Measurements from ENCODE around the gene ZNF554. TPM values are rescaled to one million over a fixed set of nuclear protein-coding genes. Genes with fewer than 3 reads are reported as not detected.
"Not testable (repeated sequence)": the region's sequence is repeated elsewhere in the genome, so short reads cannot be mapped to it uniquely, and the experiment has no call there.

The ZNF554 gene
- total and polyA plus RNA-seq, 2 donors (not counting 3 experiments of a cell fraction or from before 2014, with no cell fraction given), result 1.2 to 1.6 TPM

- dilution Hi-C loops (cut with MboI; ENCODE audit: extremely low pct_ligation_motif_present, low sequenced_read_pairs) (no loop called here), intact Hi-C loops (cut with micrococcal nuclease) (no loop called here)
- DNase-seq (ENCODE audit: low read depth, low spot score) (no peak), FAIRE-seq (no peak)
- Histone ChIP-seq H3K9me3 (replicated peaks; ENCODE audit: control insufficient read depth, insufficient read depth, low read length) (no peaks in the 10 kb centered on the region), H3K4me1 (ENCODE audit: control insufficient read depth, extremely low read depth, insufficient read depth, low read length) (no peaks in the 10 kb centered on the region), H3K4me2 (ENCODE audit: insufficient read depth, low read length) (no peak overlapping the region), H3K79me2 (ENCODE audit: control insufficient read depth, insufficient read depth, low read length) (no peaks in the 10 kb centered on the region), H3K36me3 (ENCODE audit: control insufficient read depth in 2 of 2, extremely low read depth in 1 of 2, insufficient read depth in 2 of 2, low read length in 2 of 2) (no peaks in the 10 kb centered on the region), H3K27me3 (ENCODE audit: control insufficient read depth in 2 of 2, insufficient read depth in 2 of 2, low read length in 2 of 2) (no peaks in the 10 kb centered on the region), H2AFZ (ENCODE audit: low read depth, low read length) (no peak overlapping the region), H3K9ac (replicated peaks; ENCODE audit: extremely low read depth, insufficient read depth, low read length) (no peak overlapping the region), H3K4me3 (replicated peaks in 1 of 3; ENCODE audit: insufficient read depth in 1 of 3, low read depth in 1 of 3, low read length in 3 of 3) (no peak overlapping the region), H4K20me1 (replicated peaks; ENCODE audit: control insufficient read depth, extremely low read depth, insufficient read depth, low read length) (no peaks in the 10 kb centered on the region), H3K27ac (ENCODE audit: insufficient read depth, low read depth, low read length) (no peak overlapping the region), H3K9me1 (replicated peaks; ENCODE audit: control insufficient read depth, extremely low read depth, insufficient read depth, low read length) (no peaks in the 10 kb centered on the region)
- ChIA-PET CTCF (interaction anchor here (1.6 kb wide), 1 partner anchor 222 kb away, joined by 7 read pairs; no protein-coding TSS in a partner anchor), POLR2A (no interaction called here)
- no peak for TF ChIP-seq POLR2A (IDR thresholded peaks at IDR 0.05; ENCODE audit: low read depth, low read length)
- no peak for TF ChIP-seq MYC (IDR thresholded peaks at IDR 0.05; ENCODE audit: low read depth, low read length)
- no peak for TF ChIP-seq JUN (IDR thresholded peaks at IDR 0.05; ENCODE audit: borderline replicate concordance, insufficient read depth, insufficient read length, low read depth)
- no peak for TF ChIP-seq MAX (IDR thresholded peaks at IDR 0.05; ENCODE audit: insufficient read depth, insufficient read length)
- no peak for TF ChIP-seq GATA2 (IDR thresholded peaks at IDR 0.05; ENCODE audit: insufficient read depth, insufficient read length, low read depth, low read length)
- TF ChIP-seq EZH2 (IDR thresholded peaks at IDR 0.05; ENCODE audit: borderline replicate concordance, low read depth, low read length, severe bottlenecking), result no peak
- no peak for TF ChIP-seq POLR2AphosphoS5 (IDR thresholded peaks at IDR 0.05; ENCODE audit: insufficient read depth, low read depth, low read length)
- TF ChIP-seq CTCF (IDR thresholded peaks at IDR 0.05; ENCODE audit: extremely low read depth in 1 of 2, insufficient read depth in 1 of 2, low read depth in 1 of 2, low read length in 2 of 2), result no peak
- no peak for TF ChIP-seq FOS (IDR thresholded peaks at IDR 0.05; ENCODE audit: borderline replicate concordance, insufficient read depth, low read length)
- no TSS peak for BruUV-seq (replicated peaks)
Observed at GRCh38 chr19:2869618-2870017, 50.0 kb downstream of the ZNF554 start.

DNA sequence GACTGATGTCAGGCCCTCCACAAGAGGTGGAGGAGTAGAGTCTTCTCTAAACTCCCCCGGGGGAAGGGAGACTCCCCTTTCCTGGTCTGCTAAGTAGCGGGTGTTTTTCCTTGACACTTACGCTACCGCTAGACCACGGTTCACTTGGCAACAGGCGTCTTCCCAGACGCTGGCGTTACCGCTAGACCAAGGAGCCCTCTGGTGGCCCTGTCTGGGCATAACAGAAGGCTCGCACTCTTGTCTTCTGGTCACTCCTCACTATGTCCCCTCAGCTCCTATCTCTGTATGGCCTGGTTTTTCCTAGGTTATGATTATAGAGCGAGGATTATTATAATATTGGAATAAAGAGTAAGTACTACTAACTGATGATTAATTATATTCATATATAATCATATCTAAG is 52.5 kb downstream of the ZNF554 start:
- H3K79me2 ChIP-seq (ENCODE audit: control insufficient read depth, insufficient read depth, low read length); H3K27ac ChIP-seq (ENCODE audit: insufficient read depth, low read depth, low read length); BruUV-seq (replicated peaks); H3K9ac ChIP-seq (replicated peaks; ENCODE audit: extremely low read depth, insufficient read depth, low read length); H3K4me3 ChIP-seq (replicated peaks in 1 of 3; ENCODE audit: insufficient read depth in 1 of 3, low read depth in 1 of 3, low read length in 3 of 3); H4K20me1 ChIP-seq (replicated peaks; ENCODE audit: control insufficient read depth, extremely low read depth, insufficient read depth, low read length); FAIRE-seq; H2AFZ ChIP-seq (ENCODE audit: low read depth, low read length); H3K9me1 ChIP-seq (replicated peaks; ENCODE audit: control insufficient read depth, extremely low read depth, insufficient read depth, low read length); DNase-seq (ENCODE audit: low read depth, low spot score); H3K27me3 ChIP-seq (ENCODE audit: control insufficient read depth in 2 of 2, insufficient read depth in 2 of 2, low read length in 2 of 2); dilution Hi-C loops (cut with MboI; ENCODE audit: extremely low pct_ligation_motif_present, low sequenced_read_pairs); H3K4me1 ChIP-seq (ENCODE audit: control insufficient read depth, extremely low read depth, insufficient read depth, low read length); POLR2A ChIA-PET; H3K4me2 ChIP-seq (ENCODE audit: insufficient read depth, low read length); H3K9me3 ChIP-seq (replicated peaks; ENCODE audit: control insufficient read depth, insufficient read depth, low read length); H3K36me3 ChIP-seq (ENCODE audit: control insufficient read depth in 2 of 2, extremely low read depth in 1 of 2, insufficient read depth in 2 of 2, low read length in 2 of 2): not testable (repeated sequence)
- CTCF ChIA-PET, result interaction anchor here (1.0 to 3.5 kb wide), 2 partner anchors 11 to 224 kb away, joined by 3 to 27 read pairs; no protein-coding TSS in a partner anchor
- intact Hi-C loops (cut with micrococcal nuclease), result loop anchor here (2.0 kb wide), 1 partner anchor 31 kb away; the partner anchor contains the start of gene ZNF555

Measured in endothelial cell of umbilical vein (primary cell).